Measurements from ENCODE around the gene PDS5B.

- TF ChIP-seq SMAD3 (CRISPR knock-in tag; IDR thresholded peaks at IDR 0.05; ENCODE audit: borderline replicate concordance) (no peak), CTCF (IDR thresholded peaks at IDR 0.05) (no peak), FOXK1 (CRISPR knock-in tag; IDR thresholded peaks at IDR 0.05) (no peak), CBFB (CRISPR knock-in tag; IDR thresholded peaks at IDR 0.05; ENCODE audit: low read depth) (no peak), MYBL2 (CRISPR knock-in tag; IDR thresholded peaks at IDR 0.05) (no peak)
- TF ChIP-seq, protein P1, sequence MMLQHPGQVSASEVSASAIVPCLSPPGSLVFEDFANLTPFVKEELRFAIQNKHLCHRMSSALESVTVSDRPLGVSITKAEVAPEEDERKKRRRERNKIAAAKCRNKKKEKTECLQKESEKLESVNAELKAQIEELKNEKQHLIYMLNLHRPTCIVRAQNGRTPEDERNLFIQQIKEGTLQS (CRISPR knock-in tag; conservative IDR thresholded peaks at IDR 0.05), result no peak
Measured at GRCh38 chr13:32610538-32610937, 24.3 kb downstream of the PDS5B start.
